Osteoblast (primary cell): ENCODE measurements around the gene MAPK11. TPM values are rescaled to one million over a fixed set of nuclear protein-coding genes. Genes with fewer than 3 reads are reported as not detected.

ENCODE experiments used
- DNase-seq: peaks from one replicate; pipeline ENCODE4 v3.0.0; 2011; ENCODE audit warnings: low spot score, mixed read lengths; ENCODE audit not compliant: insufficient read length; ENCODE audit errors: missing footprints
- H2AFZ ChIP-seq: 2 replicates; pipeline ENCODE4 v1.6.0; 2011; ENCODE audit warnings: mild to moderate bottlenecking, low read length
- H3K27ac ChIP-seq: 2 replicates; pipeline ENCODE4 v1.5.1; 2011; ENCODE audit warnings: mild to moderate bottlenecking, low read depth, low read length, moderate library complexity
- H3K27me3 ChIP-seq: 2 replicates; pipeline ENCODE4 v1.6.0; 2012; ENCODE audit warnings: mild to moderate bottlenecking, control low read depth, inconsistent platforms, low read length, moderate library complexity; ENCODE audit not compliant: insufficient read depth
- H3K36me3 ChIP-seq: 2 replicates; pipeline ENCODE4 v1.5.1; 2011; ENCODE audit warnings: mild to moderate bottlenecking, low read length, control low read depth, moderate library complexity; ENCODE audit not compliant: insufficient read depth
- H3K4me1 ChIP-seq: 2 replicates; pipeline ENCODE4 v1.5.1; 2011; ENCODE audit warnings: mild to moderate bottlenecking, low read length, control low read depth, moderate library complexity; ENCODE audit not compliant: insufficient read depth
- H3K4me2 ChIP-seq: 2 replicates; pipeline ENCODE4 v1.6.0; 2011; ENCODE audit warnings: mild to moderate bottlenecking, low read length; ENCODE audit not compliant: insufficient read depth
- H3K4me3 ChIP-seq: fragments of 200-600 bp; sonication (generic); 3 replicates; pipeline ENCODE4 v1.5.1; 2012; ENCODE audit warnings: mild to moderate bottlenecking, low read length, inconsistent platforms; ENCODE audit not compliant: insufficient read depth
- H3K79me2 ChIP-seq: 2 replicates; pipeline ENCODE4 v1.6.0; 2012; ENCODE audit warnings: mild to moderate bottlenecking, low read length, control low read depth, inconsistent platforms; ENCODE audit not compliant: insufficient read depth
- H3K9me3 ChIP-seq: 2 replicates; pipeline ENCODE4 v1.5.1; 2011; ENCODE audit warnings: low read depth, low read length, control low read depth
- H4K20me1 ChIP-seq: 2 replicates; pipeline ENCODE4 v1.6.0; 2012; ENCODE audit warnings: mild to moderate bottlenecking, low read length, control low read depth; ENCODE audit not compliant: insufficient read depth
- total RNA-seq: library from RNA; depleted of rRNA; stranded (reverse); fragments of >200 nt; gene quantifications from 2 replicates; pipeline ENCODE4 v1.2.3, GENCODE V29; 2012
- TF ChIP-seq, protein P1 (sequence below): IDR thresholded peaks from 2 replicates; pipeline ENCODE4 v1.5.1; 2011; ENCODE audit warnings: mild to moderate bottlenecking, low read depth, low read length, moderate library complexity; ENCODE audit errors: extremely low read depth

MAPK11 gene
- total RNA-seq, 1 donor: 6.2 TPM

GRCh38 chr22:50296658-50297490 lies 26.7 kb upstream of the MAPK11 start:
- Histone ChIP-seq H3K79me2 (peaks cover 97% of the 10 kb centered on the region), H3K27ac (peak overlapping the region; percentile 51), H3K4me3 (no peak overlapping the region), H3K4me1 (peaks cover 46% of the 10 kb centered on the region), H4K20me1 (peaks cover 63% of the 10 kb centered on the region), H2AFZ (no peak overlapping the region), H3K27me3 (no peaks in the 10 kb centered on the region), H3K9me3 (no peaks in the 10 kb centered on the region), H3K36me3 (peaks cover 7% of the 10 kb centered on the region), H3K4me2 (no peak overlapping the region)
- no peak for DNase-seq
- TF ChIP-seq, protein P1, sequence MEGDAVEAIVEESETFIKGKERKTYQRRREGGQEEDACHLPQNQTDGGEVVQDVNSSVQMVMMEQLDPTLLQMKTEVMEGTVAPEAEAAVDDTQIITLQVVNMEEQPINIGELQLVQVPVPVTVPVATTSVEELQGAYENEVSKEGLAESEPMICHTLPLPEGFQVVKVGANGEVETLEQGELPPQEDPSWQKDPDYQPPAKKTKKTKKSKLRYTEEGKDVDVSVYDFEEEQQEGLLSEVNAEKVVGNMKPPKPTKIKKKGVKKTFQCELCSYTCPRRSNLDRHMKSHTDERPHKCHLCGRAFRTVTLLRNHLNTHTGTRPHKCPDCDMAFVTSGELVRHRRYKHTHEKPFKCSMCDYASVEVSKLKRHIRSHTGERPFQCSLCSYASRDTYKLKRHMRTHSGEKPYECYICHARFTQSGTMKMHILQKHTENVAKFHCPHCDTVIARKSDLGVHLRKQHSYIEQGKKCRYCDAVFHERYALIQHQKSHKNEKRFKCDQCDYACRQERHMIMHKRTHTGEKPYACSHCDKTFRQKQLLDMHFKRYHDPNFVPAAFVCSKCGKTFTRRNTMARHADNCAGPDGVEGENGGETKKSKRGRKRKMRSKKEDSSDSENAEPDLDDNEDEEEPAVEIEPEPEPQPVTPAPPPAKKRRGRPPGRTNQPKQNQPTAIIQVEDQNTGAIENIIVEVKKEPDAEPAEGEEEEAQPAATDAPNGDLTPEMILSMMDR: no peak

- peak overlapping the region; percentile 64 for H3K4me2 ChIP-seq
- peaks cover 28% of the 10 kb centered on the region for H3K36me3 ChIP-seq
- TF ChIP-seq, protein P1: no peak
- no peaks in the 10 kb centered on the region for H3K9me3 ChIP-seq
- no peak overlapping the region for H3K4me3 ChIP-seq
- no peaks in the 10 kb centered on the region for H3K27me3 ChIP-seq
- peak overlapping the region; percentile 77 for H3K27ac ChIP-seq
- H2AFZ ChIP-seq: no peak overlapping the region
- peaks cover 70% of the 10 kb centered on the region for H4K20me1 ChIP-seq
- DNase-seq: peak; percentile 89
- peaks cover 97% of the 10 kb centered on the region for H3K79me2 ChIP-seq
- H3K4me1 ChIP-seq: peaks cover 36% of the 10 kb centered on the region
Observed at GRCh38 chr22:50294319-50294656, 24.1 kb upstream of the MAPK11 start.

DNA sequence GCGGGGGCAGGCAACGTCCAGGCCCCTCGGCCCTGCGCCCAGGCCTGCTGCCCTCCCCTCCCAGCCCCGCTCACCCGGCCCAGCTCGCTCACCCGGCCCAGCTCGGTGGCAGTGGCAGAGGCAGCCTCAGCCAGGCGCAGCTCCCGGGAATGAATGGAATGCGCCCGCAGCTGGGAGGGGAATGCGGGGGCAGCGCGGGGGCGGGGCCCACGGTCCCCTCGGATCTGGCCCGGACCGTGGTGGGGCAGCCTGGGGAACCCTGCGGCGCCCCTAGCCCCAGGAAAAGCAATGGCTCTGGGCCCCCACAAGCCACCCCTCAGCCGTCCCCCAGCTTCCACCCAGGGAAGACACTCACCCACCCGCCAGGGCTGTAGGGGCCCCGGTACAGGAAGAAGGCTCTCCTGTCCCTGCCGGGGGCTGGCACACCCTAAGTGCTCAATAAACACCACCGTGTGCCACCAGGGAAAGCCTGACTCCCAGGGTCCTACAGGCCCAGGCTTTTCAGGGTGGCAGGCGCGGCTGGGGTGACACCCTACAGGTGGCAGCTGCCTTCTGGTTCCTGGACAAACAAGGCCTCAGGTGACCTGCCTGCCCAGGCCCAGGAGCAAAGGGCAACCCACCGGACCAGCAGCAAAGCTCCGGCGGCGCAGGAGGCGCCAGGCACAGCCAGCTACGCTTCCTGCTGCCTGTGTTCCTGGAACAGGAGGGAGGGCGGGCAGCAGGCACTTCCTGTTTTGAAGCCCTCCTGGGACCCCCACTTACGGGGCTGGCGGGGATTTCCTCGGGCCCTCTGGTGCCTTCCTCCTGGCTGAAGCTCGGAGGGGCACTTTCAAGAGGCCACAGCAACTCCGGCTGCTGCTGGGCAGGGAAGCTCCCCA lies 23.5 kb upstream of the MAPK11 start:
- TF ChIP-seq, protein P1: no peak
- H3K27ac ChIP-seq: peak overlapping the region; percentile 77
- H3K4me2 ChIP-seq: peak overlapping the region; percentile 64
- no peaks in the 10 kb centered on the region for H3K27me3 ChIP-seq
- peaks cover 97% of the 10 kb centered on the region for H3K79me2 ChIP-seq
- peaks cover 34% of the 10 kb centered on the region for H3K36me3 ChIP-seq
- H2AFZ ChIP-seq: no peak overlapping the region
- H3K9me3 ChIP-seq: no peaks in the 10 kb centered on the region
- peaks cover 72% of the 10 kb centered on the region for H4K20me1 ChIP-seq
- H3K4me3 ChIP-seq: peak overlapping the region; percentile 56
- H3K4me1 ChIP-seq: peaks cover 33% of the 10 kb centered on the region
- peak; percentile 99 for DNase-seq
